Glutamatergic neuron (in vitro differentiated cells): ENCODE measurements around the gene CABP2. TPM values are rescaled to one million over a fixed set of nuclear protein-coding genes. Genes with fewer than 3 reads are reported as not detected.

Experiments
- DNase-seq: peaks from one replicate; pipeline ENCODE4 v3.0.0; 2022
- H3K27ac Mint-ChIP-seq: one replicate; pipeline ENCODE4 v1.8.0; 2020; ENCODE audit warnings: mild to moderate bottlenecking, mixed read lengths, inconsistent platforms; ENCODE audit not compliant: unreplicated experiment
- H3K27me3 Mint-ChIP-seq: one replicate; pipeline ENCODE4 v1.8.0; 2020; ENCODE audit warnings: mild to moderate bottlenecking, moderate library complexity, mixed read lengths, inconsistent platforms; ENCODE audit not compliant: unreplicated experiment
- H3K36me3 Mint-ChIP-seq: one replicate; pipeline ENCODE4 v1.8.0; 2020; ENCODE audit warnings: mild to moderate bottlenecking, mixed read lengths, inconsistent platforms; ENCODE audit not compliant: unreplicated experiment
- H3K4me1 Mint-ChIP-seq: one replicate; pipeline ENCODE4 v1.8.0; 2020; ENCODE audit warnings: mild to moderate bottlenecking, low read depth, mixed read lengths, inconsistent platforms; ENCODE audit not compliant: unreplicated experiment
- H3K4me3 Mint-ChIP-seq: one replicate; pipeline ENCODE4 v1.8.0; 2020; ENCODE audit warnings: mild to moderate bottlenecking, mixed read lengths, inconsistent platforms; ENCODE audit not compliant: unreplicated experiment
- H3K9me3 Mint-ChIP-seq: one replicate; pipeline ENCODE4 v1.8.0; 2020; ENCODE audit warnings: mild to moderate bottlenecking, moderate library complexity, mixed read lengths, inconsistent platforms; ENCODE audit not compliant: unreplicated experiment
- CTCF ChIP-seq: fragments of 200-600 bp; sonication (generic); IDR thresholded peaks from one replicate; pipeline ENCODE4 v1.5.0; 2021; ENCODE audit not compliant: partially characterized antibody, unreplicated experiment
- total RNA-seq: library from RNA; stranded (reverse); fragmentation: NEBNext Ultra II Directional; extraction: Animal tissue kit (Norgen Biotek cat#: 25700); gene quantifications from one replicate; pipeline ENCODE4 v1.2.1, GENCODE V29; 2021; ENCODE audit not compliant: unreplicated experiment

The CABP2 gene
- total RNA-seq, 1 donor from 2014 or later = not detected

GRCh38 chr11:67502328-67502979 is 20.8 kb downstream of the CABP2 start:
- H3K4me1 Mint-ChIP-seq = peaks cover 7% of the 10 kb centered on the region
- H3K9me3 Mint-ChIP-seq = peaks cover 6% of the 10 kb centered on the region
- DNase-seq = no peak
- H3K36me3 Mint-ChIP-seq = no peaks in the 10 kb centered on the region
- H3K4me3 Mint-ChIP-seq = peak overlapping the region; percentile 79
- no peak overlapping the region for H3K27ac Mint-ChIP-seq
- TF ChIP-seq CTCF = no peak
- H3K27me3 Mint-ChIP-seq = peaks cover 11% of the 10 kb centered on the region

- no peak for DNase-seq
- Mint-ChIP-seq H3K9me3 (peaks cover 6% of the 10 kb centered on the region), H3K4me1 (peaks cover 4% of the 10 kb centered on the region), H3K36me3 (no peaks in the 10 kb centered on the region), H3K27ac (no peak overlapping the region), H3K27me3 (peaks cover 9% of the 10 kb centered on the region), H3K4me3 (no peak overlapping the region)
- TF ChIP-seq CTCF = no peak
Observed at GRCh38 chr11:67501854-67502253, 21.4 kb downstream of the CABP2 start.

- no peak for DNase-seq
- Mint-ChIP-seq H3K36me3 (no peaks in the 10 kb centered on the region), H3K4me1 (peaks cover 4% of the 10 kb centered on the region), H3K27me3 (peaks cover 9% of the 10 kb centered on the region), H3K4me3 (no peak overlapping the region), H3K9me3 (peaks cover 3% of the 10 kb centered on the region), H3K27ac (no peak overlapping the region)
- no peak for TF ChIP-seq CTCF
Observed at GRCh38 chr11:67500831-67501715, 22.2 kb downstream of the CABP2 start.

GRCh38 chr11:67500484-67500821 is 22.8 kb downstream of the CABP2 start:
- peaks cover 3% of the 10 kb centered on the region for H3K9me3 Mint-ChIP-seq
- H3K27ac Mint-ChIP-seq = no peak overlapping the region
- no peak overlapping the region for H3K4me3 Mint-ChIP-seq
- peaks cover 4% of the 10 kb centered on the region for H3K4me1 Mint-ChIP-seq
- peaks cover 8% of the 10 kb centered on the region for H3K27me3 Mint-ChIP-seq
- H3K36me3 Mint-ChIP-seq = no peaks in the 10 kb centered on the region
- DNase-seq = no peak
- TF ChIP-seq CTCF = no peak
